Activated CD4-positive, alpha-beta T cell treated with anti-CD3 and anti-CD28 coated beads, Interleukin-2, amount 50 U/mL, for 24 hours (primary cell): Measurements from ENCODE around the gene IL3RA.
"Not testable (repeated sequence)": the region's sequence is repeated elsewhere in the genome, so short reads cannot be mapped to it uniquely, and the experiment has no call there.

ENCODE experiments used
- DNase-seq, 2 donors: peaks; one replicate each; pipeline ENCODE4 v3.0.0-alpha.2; 2020; ENCODE audit warnings: low read depth in 1 of 2, low spot score in 1 of 2

IL3RA gene

GRCh38 chrX:1398431-1399340 lies 62.1 kb downstream of the IL3RA start:
- DNase-seq: no peak

DNA sequence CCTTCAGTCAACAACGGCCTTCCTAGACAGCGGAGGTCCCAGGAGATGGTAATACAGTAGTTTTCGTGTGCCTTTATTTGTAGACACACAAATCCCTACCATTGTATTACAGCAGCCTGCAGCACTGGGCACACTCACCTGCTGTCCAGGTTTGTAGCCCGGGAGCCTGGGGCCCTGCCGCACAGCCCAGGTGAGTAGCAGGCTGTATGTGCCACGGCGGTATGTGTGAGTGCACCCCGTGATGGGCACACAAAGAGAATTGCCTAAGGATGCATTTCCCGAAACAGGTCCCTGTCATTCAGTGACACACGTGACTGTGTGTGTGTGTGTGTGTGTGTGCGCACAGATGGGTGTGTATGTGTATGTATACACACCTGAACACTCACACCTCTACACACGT lies 63.5 kb downstream of the IL3RA start:
- DNase-seq: no peak

GRCh38 chrX:1400742-1401471 lies 64.3 kb downstream of the IL3RA start:
- no peak for DNase-seq

DNA sequence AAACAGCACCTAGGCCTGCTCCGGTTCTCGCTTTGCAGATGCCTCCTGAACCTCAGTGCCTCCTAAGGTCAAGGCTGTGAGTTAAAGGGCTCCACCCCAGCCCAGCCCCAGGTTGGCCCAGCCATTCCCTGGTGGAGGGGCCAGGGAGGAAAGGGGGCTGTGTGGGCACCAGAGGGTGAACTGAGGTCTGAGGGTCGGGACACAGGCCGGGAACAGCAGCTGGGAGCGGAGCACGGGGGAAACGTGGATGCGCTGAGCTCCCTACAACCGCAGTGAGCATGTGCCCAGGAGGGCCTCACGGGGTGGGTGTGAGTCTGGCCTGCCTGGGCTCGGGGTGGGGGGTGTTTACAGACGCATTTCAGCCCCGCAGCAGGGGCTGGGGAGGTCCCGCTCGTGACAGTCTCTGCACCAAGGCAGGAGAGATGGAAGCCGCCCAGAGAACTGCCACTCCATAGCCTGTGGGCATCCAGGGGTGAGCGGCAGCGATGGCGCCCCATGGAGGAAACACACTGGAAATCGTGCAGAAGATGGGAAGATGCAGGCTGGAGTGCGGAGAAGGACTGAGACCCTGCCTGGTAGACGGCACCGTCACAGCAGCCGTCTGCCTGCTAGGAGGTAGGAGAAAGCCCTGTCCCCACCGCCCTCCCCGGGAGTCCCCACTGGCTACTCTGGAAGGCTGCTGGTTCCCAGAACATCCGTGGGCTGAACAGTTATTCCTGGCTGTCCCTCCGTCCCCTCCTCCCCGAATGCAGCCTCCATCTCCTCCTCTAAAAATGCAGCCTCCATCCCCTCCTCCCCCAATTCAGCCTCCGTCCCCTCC lies 65.2 kb downstream of the IL3RA start:
- no peak for DNase-seq

DNA sequence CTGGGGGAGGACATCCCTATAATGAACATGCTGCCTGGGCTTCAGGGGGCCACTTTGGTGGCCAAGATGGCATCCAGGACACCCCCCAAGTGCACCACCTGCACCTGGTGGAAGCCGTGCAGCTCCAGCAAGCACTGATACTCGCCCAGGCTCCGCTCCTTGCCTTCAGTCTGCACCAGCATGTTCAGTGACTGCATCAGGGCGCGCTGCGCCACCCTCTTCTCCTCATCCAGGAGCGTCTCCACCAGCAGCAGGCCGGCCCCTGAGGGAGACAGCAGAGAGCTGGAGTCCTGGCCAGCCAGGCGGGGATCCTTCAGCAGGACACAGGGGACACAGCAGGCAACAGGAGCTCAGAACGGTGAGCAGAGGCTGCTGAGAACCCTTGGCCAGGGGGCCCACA lies 66.6 kb downstream of the IL3RA start:
- no peak for DNase-seq

- DNase-seq: not testable (repeated sequence)
Measured at GRCh38 chrX:1403867-1404266, 67.3 kb downstream of the IL3RA start.

- not testable (repeated sequence) for DNase-seq
Measured at GRCh38 chrX:1405769-1406168, 69.2 kb downstream of the IL3RA start.

- no peak for DNase-seq
Measured at GRCh38 chrX:1407035-1407434, 70.5 kb downstream of the IL3RA start.

- no peak for DNase-seq
Measured at GRCh38 chrX:1411326-1411725, 74.7 kb downstream of the IL3RA start.

- DNase-seq: no peak
Measured at GRCh38 chrX:1412551-1413161, 76.1 kb downstream of the IL3RA start.

- no peak for DNase-seq
Measured at GRCh38 chrX:1416327-1416784, 79.8 kb downstream of the IL3RA start.

- DNase-seq: no peak
Measured at GRCh38 chrX:1416965-1417760, 80.6 kb downstream of the IL3RA start.

DNA sequence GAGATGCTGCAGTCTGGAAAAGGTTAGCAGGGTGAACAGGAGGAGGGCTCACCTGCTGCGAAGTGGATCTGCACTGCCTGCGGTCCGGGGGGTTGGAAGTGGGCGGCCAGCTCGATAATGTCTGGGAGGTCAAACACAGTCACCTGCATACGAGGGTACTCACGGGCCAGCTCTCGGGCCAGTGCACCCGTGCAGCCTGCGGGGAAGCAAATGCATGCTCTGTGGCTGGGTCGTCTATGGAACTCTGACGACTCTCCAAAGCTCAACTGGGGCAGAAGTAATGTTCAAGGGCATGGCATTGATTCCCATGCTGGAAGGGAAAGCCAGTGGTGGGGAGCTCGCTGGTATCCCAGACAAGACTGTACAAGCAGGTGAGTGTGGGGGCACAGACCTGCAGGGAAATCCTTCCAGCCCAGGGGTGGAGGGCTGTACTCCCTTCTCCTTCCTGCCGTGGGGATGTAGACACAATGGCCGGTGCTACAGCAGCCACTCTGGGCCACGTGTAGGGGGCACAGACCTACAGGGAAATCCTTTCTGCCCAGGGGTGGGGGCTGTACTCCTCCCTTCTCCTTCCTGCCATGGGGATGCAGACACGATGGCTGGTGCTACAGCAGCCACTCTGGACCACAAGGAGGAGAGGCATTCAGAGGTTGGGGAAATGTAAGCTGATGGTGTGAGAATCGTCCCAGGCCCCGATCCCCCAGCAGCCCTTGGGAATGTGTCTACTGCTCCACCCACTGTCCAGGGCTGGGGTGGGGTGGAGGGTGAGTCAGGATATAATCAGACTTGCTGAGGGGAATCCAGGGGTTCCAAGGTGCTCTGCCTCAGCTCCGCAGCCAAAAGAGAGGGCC lies 81.6 kb downstream of the IL3RA start:
- no peak for DNase-seq

- DNase-seq: no peak
Measured at GRCh38 chrX:1418901-1419544, 82.4 kb downstream of the IL3RA start.

- DNase-seq: no peak
Measured at GRCh38 chrX:1419545-1420355, 83.2 kb downstream of the IL3RA start.

GRCh38 chrX:1420371-1420770 lies 83.8 kb downstream of the IL3RA start:
- no peak for DNase-seq

GRCh38 chrX:1421433-1422134 lies 85.0 kb downstream of the IL3RA start:
- no peak for DNase-seq
